Smooth muscle cell (in vitro differentiated cells): Measurements from ENCODE around the gene ZDHHC5. TPM values are rescaled to one million over a fixed set of nuclear protein-coding genes. Genes with fewer than 3 reads are reported as not detected.

Source experiments
- DNase-seq: peaks from one replicate; lab custom pipeline; 2025; ENCODE audit not compliant: unreplicated experiment; lab: John Stamatoyannopoulos, UW
- H2AFZ ChIP-seq: fragments of 200-600 bp; sonication (generic); 2 replicates; pipeline ENCODE4 v1.6.0; 2016; ENCODE audit warnings: antibody characterized with exemption, low read depth, mild to moderate bottlenecking
- H3F3A ChIP-seq: fragments of 200-600 bp; sonication (generic); 2 replicates; pipeline ENCODE4 v1.6.0; 2017; ENCODE audit warnings: antibody characterized with exemption, low read depth
- H3K27ac ChIP-seq: fragments of 200-600 bp; sonication (generic); 2 replicates; pipeline ENCODE4 v1.5.1; 2016; ENCODE audit warnings: low read depth, mild to moderate bottlenecking
- H3K27me3 ChIP-seq: fragments of 200-600 bp; sonication (generic); 2 replicates; pipeline ENCODE4 v1.6.1; 2016; ENCODE audit warnings: low read depth, mild to moderate bottlenecking
- H3K36me3 ChIP-seq: fragments of 200-600 bp; sonication (generic); 2 replicates; pipeline ENCODE4 v1.5.1; 2016; ENCODE audit warnings: low read depth
- H3K4me1 ChIP-seq: fragments of 200-600 bp; sonication (generic); 2 replicates; pipeline ENCODE4 v1.5.1; 2016; ENCODE audit warnings: low read depth
- H3K4me2 ChIP-seq: fragments of 200-600 bp; sonication (generic); 2 replicates; pipeline ENCODE4 v1.6.0; 2016; ENCODE audit warnings: mild to moderate bottlenecking
- H3K4me3 ChIP-seq: fragments of 200-600 bp; sonication (generic); 2 replicates; pipeline ENCODE4 v1.5.1; 2016; ENCODE audit warnings: mild to moderate bottlenecking
- H3K79me2 ChIP-seq: fragments of 200-600 bp; sonication (generic); 2 replicates; pipeline ENCODE4 v1.6.0; 2016; ENCODE audit warnings: low read depth, mild to moderate bottlenecking
- H3K9ac ChIP-seq: fragments of 200-600 bp; sonication (generic); 2 replicates; pipeline ENCODE4 v1.6.0; 2016; ENCODE audit warnings: low read depth
- H3K9me3 ChIP-seq: fragments of 200-600 bp; sonication (generic); replicated peaks from 2 replicates; pipeline ENCODE4 v1.5.1; 2016; ENCODE audit warnings: low read depth
- H4K20me1 ChIP-seq: fragments of 200-600 bp; sonication (generic); 2 replicates; pipeline ENCODE4 v1.6.0; 2016; ENCODE audit warnings: low read depth
- WGBS: methylation state at CpG from one replicate; pipeline ENCODE4 v1.1.7; 2016; ENCODE audit warnings: low lambda C conversion rate; 5-methylcytosine and 5-hydroxymethylcytosine counted together
- polyA plus RNA-seq: library from polyadenylated mRNA; unstranded; fragments of >200 nt; fragmentation: Nextera tagmentation; extraction: Ambion mirVana; gene quantifications from 2 replicates; pipeline ENCODE4 v1.2.1, GENCODE V29; 2016
- total RNA-seq: library from RNA; depleted of rRNA; stranded (reverse); fragments of >200 nt; gene quantifications from 2 replicates; pipeline ENCODE4 v1.2.3, GENCODE V29; 2014
- TF ChIP-seq, protein P1 (sequence below): fragments of 200-600 bp; sonication (generic); IDR thresholded peaks from 2 replicates; pipeline ENCODE4 v1.5.1; 2017; ENCODE audit warnings: borderline replicate concordance, mild to moderate bottlenecking, antibody characterized with exemption; ENCODE audit not compliant: insufficient read depth, poor library complexity, severe bottlenecking

Gene ZDHHC5
- total and polyA plus RNA-seq, 2 experiments from 2014 or later: 34.5 to 38.0 TPM

DNA sequence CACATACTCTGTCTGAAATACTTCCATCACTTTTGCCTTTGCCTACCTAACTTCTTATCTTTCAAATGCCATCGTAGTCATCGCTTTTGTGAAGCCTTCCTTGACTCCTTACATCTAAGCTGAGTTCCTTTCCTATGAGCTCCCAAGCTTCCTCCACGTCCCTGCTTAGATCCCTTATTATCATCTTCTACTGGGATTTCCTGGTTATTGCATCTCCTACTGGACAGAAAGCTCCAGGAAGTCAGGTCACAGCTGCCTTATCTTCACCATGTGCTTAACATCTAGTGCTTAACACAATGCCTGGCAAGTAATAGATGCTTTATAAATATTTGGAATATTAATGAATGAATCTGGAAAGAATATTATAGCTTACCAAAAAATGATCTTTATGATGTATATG is 24.1 kb upstream of the ZDHHC5 start:
- peaks cover 17% of the 10 kb centered on the region for H3K79me2 ChIP-seq
- H3K4me3 ChIP-seq: no peak overlapping the region
- no peak overlapping the region for H3K9ac ChIP-seq
- H2AFZ ChIP-seq: no peak overlapping the region
- no peak for DNase-seq
- H3F3A ChIP-seq: peaks cover 15% of the 10 kb centered on the region
- TF ChIP-seq, protein P1, sequence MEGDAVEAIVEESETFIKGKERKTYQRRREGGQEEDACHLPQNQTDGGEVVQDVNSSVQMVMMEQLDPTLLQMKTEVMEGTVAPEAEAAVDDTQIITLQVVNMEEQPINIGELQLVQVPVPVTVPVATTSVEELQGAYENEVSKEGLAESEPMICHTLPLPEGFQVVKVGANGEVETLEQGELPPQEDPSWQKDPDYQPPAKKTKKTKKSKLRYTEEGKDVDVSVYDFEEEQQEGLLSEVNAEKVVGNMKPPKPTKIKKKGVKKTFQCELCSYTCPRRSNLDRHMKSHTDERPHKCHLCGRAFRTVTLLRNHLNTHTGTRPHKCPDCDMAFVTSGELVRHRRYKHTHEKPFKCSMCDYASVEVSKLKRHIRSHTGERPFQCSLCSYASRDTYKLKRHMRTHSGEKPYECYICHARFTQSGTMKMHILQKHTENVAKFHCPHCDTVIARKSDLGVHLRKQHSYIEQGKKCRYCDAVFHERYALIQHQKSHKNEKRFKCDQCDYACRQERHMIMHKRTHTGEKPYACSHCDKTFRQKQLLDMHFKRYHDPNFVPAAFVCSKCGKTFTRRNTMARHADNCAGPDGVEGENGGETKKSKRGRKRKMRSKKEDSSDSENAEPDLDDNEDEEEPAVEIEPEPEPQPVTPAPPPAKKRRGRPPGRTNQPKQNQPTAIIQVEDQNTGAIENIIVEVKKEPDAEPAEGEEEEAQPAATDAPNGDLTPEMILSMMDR: no peak
- no peak overlapping the region for H3K4me2 ChIP-seq
- H3K4me1 ChIP-seq: peaks cover 49% of the 10 kb centered on the region
- no peaks in the 10 kb centered on the region for H3K27me3 ChIP-seq
- 62% methylated on average over 3 of the region's 3 CpGs for WGBS
- H3K36me3 ChIP-seq: no peaks in the 10 kb centered on the region
- H3K9me3 ChIP-seq: no peaks in the 10 kb centered on the region
- peaks cover 94% of the 10 kb centered on the region for H4K20me1 ChIP-seq
- H3K27ac ChIP-seq: no peak overlapping the region

GRCh38 chr11:57644748-57645688 is 22.9 kb upstream of the ZDHHC5 start:
- TF ChIP-seq, protein P1: peak; percentile 93
- peaks cover 55% of the 10 kb centered on the region for H3K4me1 ChIP-seq
- H3K36me3 ChIP-seq: no peaks in the 10 kb centered on the region
- no peaks in the 10 kb centered on the region for H3K9me3 ChIP-seq
- no peak overlapping the region for H2AFZ ChIP-seq
- H3K79me2 ChIP-seq: peaks cover 6% of the 10 kb centered on the region
- no peak overlapping the region for H3K4me3 ChIP-seq
- peaks cover 84% of the 10 kb centered on the region for H4K20me1 ChIP-seq
- H3K4me2 ChIP-seq: no peak overlapping the region
- no peak overlapping the region for H3K9ac ChIP-seq
- H3K27ac ChIP-seq: no peak overlapping the region
- DNase-seq: peak; percentile 58
- no peaks in the 10 kb centered on the region for H3K27me3 ChIP-seq
- 36% methylated on average over 17 of the region's 17 CpGs for WGBS
- peaks cover 15% of the 10 kb centered on the region for H3F3A ChIP-seq

DNA sequence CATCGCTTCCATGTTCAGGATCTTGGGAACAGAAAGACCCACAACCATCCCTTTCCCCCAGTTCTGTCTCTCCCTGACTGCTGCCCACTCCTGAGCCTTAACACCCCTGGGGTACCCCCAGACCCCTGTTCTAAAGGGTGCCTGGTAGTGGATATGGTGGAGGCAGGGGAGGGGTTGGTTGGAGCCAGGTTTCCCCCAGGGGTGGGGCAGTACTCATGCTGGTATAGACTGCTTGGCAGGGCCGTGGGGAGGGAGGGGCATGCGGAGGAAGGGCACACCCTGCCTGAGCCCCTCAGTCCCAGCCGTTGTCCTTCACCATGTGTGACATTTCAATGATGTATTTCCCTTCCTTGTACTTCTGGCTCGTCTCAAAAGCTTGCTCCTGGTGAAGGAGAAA is 22.2 kb upstream of the ZDHHC5 start:
- H4K20me1 ChIP-seq: peaks cover 78% of the 10 kb centered on the region
- H3K27ac ChIP-seq: no peak overlapping the region
- no peak overlapping the region for H3K9ac ChIP-seq
- H2AFZ ChIP-seq: no peak overlapping the region
- no peak overlapping the region for H3K4me2 ChIP-seq
- H3K27me3 ChIP-seq: no peaks in the 10 kb centered on the region
- 50% methylated on average over 5 of the region's 5 CpGs for WGBS
- DNase-seq: no peak
- no peaks in the 10 kb centered on the region for H3K36me3 ChIP-seq
- TF ChIP-seq, protein P1: no peak
- H3K4me1 ChIP-seq: peaks cover 54% of the 10 kb centered on the region
- no peak overlapping the region for H3K4me3 ChIP-seq
- no peaks in the 10 kb centered on the region for H3K79me2 ChIP-seq
- no peaks in the 10 kb centered on the region for H3K9me3 ChIP-seq
- peaks cover 15% of the 10 kb centered on the region for H3F3A ChIP-seq
